IMR-90 (cell line): ENCODE results near the gene TNS1. TPM values are rescaled to one million over a fixed set of nuclear protein-coding genes. Genes with fewer than 3 reads are reported as not detected.

Source experiments
- ATAC-seq: fragments of 200-7000 bp; cut with Tn5 transposase; 2 replicates; pipeline ENCODE4 v1.9.1; 2020; ENCODE audit warnings: low read depth, mild to moderate bottlenecking, moderate library complexity
- BruUV-seq: library from RNA; stranded (reverse); fragments of 400-500 nt; replicated peaks from 2 replicates; lab custom pipeline; 2021; lab: Mats Ljungman, UMichigan
- CTCF ChIA-PET: fragments of 300-600 bp; formaldehyde crosslinking; extraction: SDS; loops from one replicate; lab custom pipeline; 2021; ENCODE audit warnings: antibody characterized with exemption; lab: Yijun Ruan, JAX
- POLR2A ChIA-PET: fragments of 300-600 bp; sonication (Branson Sonifier 250); formaldehyde crosslinking; loops from one replicate; lab custom pipeline; 2022; ENCODE audit warnings: antibody characterized with exemption; ENCODE audit not compliant: unreplicated experiment; lab: Charles Lee
- DNase-seq: peaks from one replicate; pipeline ENCODE4 v3.0.0; 2013
- H2AFZ ChIP-seq: replicated peaks from 2 replicates; pipeline ENCODE3; 2013; ENCODE audit warnings: low read length, mild to moderate bottlenecking; ENCODE audit not compliant: poor library complexity
- H2AK5ac ChIP-seq: 2 replicates; pipeline ENCODE4 v1.6.1; 2013; ENCODE audit warnings: low read depth, low read length, inconsistent platforms
- H2AK9ac ChIP-seq: replicated peaks from 2 replicates; pipeline ENCODE3; 2013; ENCODE audit warnings: mild to moderate bottlenecking, low read depth, low read length, moderate library complexity; ENCODE audit not compliant: poor library complexity
- H2BK120ac ChIP-seq: 2 replicates; pipeline ENCODE4 v1.6.1; 2013; ENCODE audit warnings: low read depth, low read length, inconsistent platforms
- H2BK15ac ChIP-seq: 3 replicates; pipeline ENCODE4 v1.6.1; 2013; ENCODE audit warnings: low read depth, low read length, inconsistent platforms
- H2BK20ac ChIP-seq: 2 replicates; pipeline ENCODE4 v1.6.1; 2013; ENCODE audit warnings: low read depth, mild to moderate bottlenecking, inconsistent platforms, low read length, moderate library complexity
- H2BK5ac ChIP-seq: 2 replicates; pipeline ENCODE4 v1.6.1; 2013; ENCODE audit warnings: mild to moderate bottlenecking, low read depth, low read length, inconsistent platforms; ENCODE audit not compliant: poor library complexity, severe bottlenecking
- H3K14ac ChIP-seq: replicated peaks from 2 replicates; pipeline ENCODE4 v1.6.1; 2013; ENCODE audit warnings: low read depth, low read length, inconsistent platforms
- H3K18ac ChIP-seq: 2 replicates; pipeline ENCODE4 v1.6.1; 2013; ENCODE audit warnings: low read depth, low read length, control low read depth
- H3K23ac ChIP-seq: 2 replicates; pipeline ENCODE4 v1.6.1; 2013; ENCODE audit warnings: low read depth, low read length, inconsistent platforms
- H3K27ac ChIP-seq: 2 replicates; pipeline ENCODE4 v1.5.1; 2013; ENCODE audit warnings: mild to moderate bottlenecking, control low read depth, low read length; ENCODE audit not compliant: insufficient read depth
- H3K27me3 ChIP-seq: 2 replicates; pipeline ENCODE4 v1.6.1; 2013; ENCODE audit warnings: low read length; ENCODE audit not compliant: control insufficient read depth, insufficient read depth
- H3K36me3 ChIP-seq: 2 replicates; pipeline ENCODE4 v1.6.1; 2013; ENCODE audit warnings: low read length, mixed read lengths; ENCODE audit not compliant: control insufficient read depth, insufficient read depth
- H3K4ac ChIP-seq: 2 replicates; pipeline ENCODE4 v1.6.1; 2013; ENCODE audit warnings: low read depth, low read length, inconsistent platforms
- H3K4me1 ChIP-seq: 2 replicates; pipeline ENCODE4 v1.6.1; 2013; ENCODE audit warnings: low read length, mixed read lengths; ENCODE audit not compliant: control insufficient read depth, insufficient read depth
- H3K4me2 ChIP-seq: 2 replicates; pipeline ENCODE4 v1.6.1; 2013; ENCODE audit warnings: low read depth, mild to moderate bottlenecking, control low read depth, low read length, moderate library complexity
- H3K4me3 ChIP-seq: 2 replicates; pipeline ENCODE4 v1.5.1; 2013; ENCODE audit warnings: low read depth, mild to moderate bottlenecking, control low read depth, low read length, moderate library complexity; ENCODE audit not compliant: insufficient read depth
- H3K56ac ChIP-seq: 2 replicates; pipeline ENCODE4 v1.6.1; 2013; ENCODE audit warnings: low read length, inconsistent platforms; ENCODE audit not compliant: insufficient read depth; ENCODE audit errors: extremely low read depth
- H3K79me1 ChIP-seq, 2 experiments: 2 replicates each; pipeline ENCODE4 v1.6.1; 2013; ENCODE audit warnings: low read length in 2 of 2, inconsistent platforms in 1 of 2, low read depth in 1 of 2
- H3K9ac ChIP-seq: 2 replicates; pipeline ENCODE4 v1.6.1; 2013; ENCODE audit warnings: low read depth, low read length, control low read depth
- H3K9me1 ChIP-seq: 2 replicates; pipeline ENCODE4 v1.6.1; 2013; ENCODE audit warnings: low read length, inconsistent platforms; ENCODE audit not compliant: insufficient read depth
- H3K9me3 ChIP-seq: 2 replicates; pipeline ENCODE4 v1.6.1; 2013; ENCODE audit warnings: low read length; ENCODE audit not compliant: control insufficient read depth, insufficient read depth
- H4K20me1 ChIP-seq: 2 replicates; pipeline ENCODE4 v1.6.1; 2013; ENCODE audit warnings: low read length, inconsistent platforms; ENCODE audit not compliant: insufficient read depth
- H4K5ac ChIP-seq: 2 replicates; pipeline ENCODE4 v1.6.1; 2013; ENCODE audit warnings: mild to moderate bottlenecking, low read depth, low read length, control low read depth
- H4K8ac ChIP-seq, 2 experiments: 2 replicates each; pipeline ENCODE4 v1.6.1; 2013; ENCODE audit warnings: low read depth in 2 of 2, low read length in 2 of 2, control low read depth in 1 of 2, inconsistent platforms in 1 of 2
- H4K91ac ChIP-seq: 2 replicates; pipeline ENCODE4 v1.6.1; 2013; ENCODE audit warnings: low read depth, low read length, inconsistent platforms; ENCODE audit not compliant: insufficient read depth
- BHLHE40 ChIP-seq: fragments of 150-350 bp; IDR thresholded peaks from 2 replicates; pipeline ENCODE4 v1.6.1; 2016; ENCODE audit warnings: mild to moderate bottlenecking, low read depth, low read length
- CEBPB ChIP-seq: IDR thresholded peaks from 2 replicates; pipeline ENCODE4 v1.6.1; 2012; ENCODE audit warnings: low read depth, low read length, improper control_type of control experiment
- CHD1 ChIP-seq: IDR thresholded peaks from 2 replicates; pipeline ENCODE4 v1.6.1; 2012; ENCODE audit warnings: low read depth, low read length, improper control_type of control experiment
- ELK1 ChIP-seq: fragments of 150-350 bp; IDR thresholded peaks from 2 replicates; pipeline ENCODE4 v1.6.1; 2016; ENCODE audit warnings: low read depth, mild to moderate bottlenecking, low read length, moderate library complexity, borderline replicate concordance
- FOS ChIP-seq: fragments of 150-350 bp; IDR thresholded peaks from 2 replicates; pipeline ENCODE4 v1.6.1; 2016; ENCODE audit warnings: low read depth, low read length
- MAFK ChIP-seq: IDR thresholded peaks from 2 replicates; pipeline ENCODE4 v1.6.1; 2012; ENCODE audit warnings: low read depth, low read length, improper control_type of control experiment
- MAZ ChIP-seq: IDR thresholded peaks from 2 replicates; pipeline ENCODE4 v1.6.1; 2012; ENCODE audit warnings: low read depth, mild to moderate bottlenecking, low read length, improper control_type of control experiment, moderate library complexity, borderline replicate concordance
- MXI1 ChIP-seq: IDR thresholded peaks from 2 replicates; pipeline ENCODE4 v1.6.1; 2012; ENCODE audit warnings: low read depth, mild to moderate bottlenecking, low read length, moderate library complexity, borderline replicate concordance
- POLR2A ChIP-seq: IDR thresholded peaks from 2 replicates; pipeline ENCODE4 v1.6.1; 2012; ENCODE audit warnings: mild to moderate bottlenecking, low read depth, low read length
- SMC3 ChIP-seq: fragments of 150-350 bp; IDR thresholded peaks from 2 replicates; pipeline ENCODE4 v1.6.1; 2016; ENCODE audit warnings: low read depth, mild to moderate bottlenecking, antibody characterized with exemption, low read length, moderate library complexity
- USF2 ChIP-seq: fragments of 150-350 bp; IDR thresholded peaks from 2 replicates; pipeline ENCODE4 v1.6.1; 2017; ENCODE audit warnings: mild to moderate bottlenecking, antibody characterized with exemption, low read length, low read depth
- WGBS, 2 experiments: methylation state at CpG; one replicate each; pipeline versions ENCODE4 v1.1.5 to v1.1.7; 2013; ENCODE audit warnings: missing lambda C conversion rate in 2 of 2; ENCODE audit not compliant: insufficient read length in 1 of 2; ENCODE audit errors: extremely low coverage in 2 of 2; 5-methylcytosine and 5-hydroxymethylcytosine counted together
- dilution Hi-C: fragments of 300-500 bp; cut with HindIII; formaldehyde crosslinking; loops from one replicate; pipeline ENCODE4 v1.14.3; 2018; ENCODE audit warnings: low sequenced_read_pairs; ENCODE audit not compliant: unreplicated experiment
- in situ Hi-C: fragments of 300-500 bp; cut with MboI; formaldehyde crosslinking; loops from 3 replicates; pipeline ENCODE4 v1.14.3; 2019; ENCODE audit warnings: low sequenced_read_pairs, inconsistent platforms, mixed read lengths
- intact Hi-C: fragments of 100-400 bp; cut with micrococcal nuclease; formaldehyde crosslinking; loops from 2 replicates; pipeline ENCODE4 v1.10.0; 2022
- polyA plus RNA-seq, 3 experiments: library from polyadenylated mRNA; depleted of rRNA; stranded (reverse); fragments of >200 nt; gene quantifications; 2 replicates each; pipeline ENCODE4 v1.2.3, GENCODE V29; 2012; ENCODE audit warnings: low replicate concordance in 1 of 3
- total RNA-seq: library from RNA; depleted of rRNA; stranded (reverse); fragments of >200 nt; gene quantifications from 2 replicates; pipeline ENCODE4 v1.2.3, GENCODE V29; 2012
- TF ChIP-seq, protein P1 (sequence below): conservative IDR thresholded peaks from 2 replicates; pipeline ENCODE4 v1.5.1; 2012; ENCODE audit warnings: mild to moderate bottlenecking, low read depth, low read length, improper control_type of control experiment

TNS1 gene
- total and polyA plus RNA-seq, 2 of the 4 experiments (the other 2 are of a cell fraction): 41.1 to 45.2 TPM

DNA sequence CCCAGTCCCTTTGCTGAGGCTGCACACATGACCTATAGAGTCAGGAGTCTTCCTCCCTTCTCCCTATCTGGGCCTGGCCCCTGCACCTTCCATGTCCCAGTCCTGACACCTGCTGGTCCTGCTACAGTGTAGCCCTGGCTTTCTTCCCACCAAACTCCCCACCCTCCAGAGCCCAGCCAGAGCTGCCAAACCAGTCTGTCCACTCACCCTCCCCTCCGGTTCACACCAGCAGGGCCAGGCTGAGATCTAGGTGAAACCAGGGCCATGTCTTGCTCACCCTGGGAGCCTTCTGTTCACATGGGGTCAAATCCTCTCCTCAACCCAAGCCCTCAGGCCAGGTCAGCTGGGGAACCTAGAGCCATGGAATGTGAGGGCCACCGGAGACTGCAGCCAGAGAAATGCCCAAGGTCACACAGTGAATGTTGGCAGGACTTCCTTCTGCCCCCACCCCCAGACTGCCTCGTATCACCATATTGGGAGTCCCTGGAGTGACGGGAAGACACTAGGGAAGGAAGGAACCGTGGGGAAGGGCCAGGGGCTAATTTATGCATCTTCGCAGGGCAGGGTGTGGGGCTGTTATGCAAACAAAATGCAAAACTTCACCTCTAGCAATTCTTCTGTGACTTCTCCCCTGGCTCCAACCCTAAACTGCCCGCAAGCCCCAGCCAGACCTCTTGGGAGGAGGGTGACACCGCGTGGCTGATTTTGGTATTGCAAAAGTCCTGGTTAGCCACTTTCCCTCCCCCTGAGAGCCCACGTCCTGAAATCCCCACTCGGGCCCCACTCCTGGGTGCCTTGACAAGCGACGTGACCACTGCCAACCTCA, 14.6 kb downstream of the TNS1 start (continued):
- TF ChIP-seq MAFK (no peak), SMC3 (peak; percentile 98), CHD1 (no peak)

GRCh38 chr2:217987391-217987790, 15.4 kb downstream of the TNS1 start:
- Histone ChIP-seq H2BK5ac (no peak overlapping the region), H2AK9ac (peak overlapping the region; percentile 45), H3K4me1 (peaks cover 11% of the 10 kb centered on the region), H4K5ac (no peak overlapping the region), H2AFZ (no peak overlapping the region), H4K8ac (no peak overlapping the region), H2BK120ac (no peak overlapping the region), H3K4ac (no peak overlapping the region; the same call in 1 of the 2 replicates), H2BK20ac (no peak overlapping the region), H2BK15ac (no peak overlapping the region), H3K23ac (no peak overlapping the region), H3K9me3 (no peaks in the 10 kb centered on the region), H3K36me3 (peaks cover 38% of the 10 kb centered on the region), H3K4me2 (no peak overlapping the region), H4K20me1 (peaks cover 40% of the 10 kb centered on the region), H3K18ac (no peak overlapping the region), H3K9me1 (peaks cover 8% of the 10 kb centered on the region; the same call in 1 of the 2 replicates), H2AK5ac (peak overlapping the region; percentile 55; the same call in 1 of the 2 replicates), H3K27ac (no peak overlapping the region), H3K4me3 (no peak overlapping the region), H3K56ac (no peak overlapping the region), H3K27me3 (no peaks in the 10 kb centered on the region), H3K14ac (no peak overlapping the region), H4K91ac (no peak overlapping the region), H3K79me1 (peaks cover 25 to 70% of the 10 kb centered on the region in 2 experiments), H3K9ac (no peak overlapping the region)
- BruUV-seq: no TSS peak
- in situ Hi-C loops (loop anchor here (5.0 kb wide), 1 partner anchor 85 kb away; no protein-coding TSS in a partner anchor), intact Hi-C loops (no loop called here), dilution Hi-C loops (no loop called here)
- DNase-seq (no peak), ATAC-seq (no peak)
- no CpG with 5 or more reads among the region's 4 CpGs for whole genome bisulfite sequencing, 2 experiments
- ChIA-PET POLR2A (interaction anchor here (0.5 kb wide), 1 partner anchor 21 kb away, joined by 3 read pairs; no protein-coding TSS in a partner anchor), CTCF (interaction anchor here (0.7 to 1.0 kb wide), 2 partner anchors 189 to 197 kb away, joined by 3 to 4 read pairs; no protein-coding TSS in a partner anchor)
- TF ChIP-seq MAZ (no peak), ELK1 (no peak), SMC3 (no peak), MXI1 (no peak), FOS (no peak), BHLHE40 (no peak), POLR2A (no peak), CHD1 (no peak), USF2 (no peak), CEBPB (no peak)
- TF ChIP-seq, protein P1, sequence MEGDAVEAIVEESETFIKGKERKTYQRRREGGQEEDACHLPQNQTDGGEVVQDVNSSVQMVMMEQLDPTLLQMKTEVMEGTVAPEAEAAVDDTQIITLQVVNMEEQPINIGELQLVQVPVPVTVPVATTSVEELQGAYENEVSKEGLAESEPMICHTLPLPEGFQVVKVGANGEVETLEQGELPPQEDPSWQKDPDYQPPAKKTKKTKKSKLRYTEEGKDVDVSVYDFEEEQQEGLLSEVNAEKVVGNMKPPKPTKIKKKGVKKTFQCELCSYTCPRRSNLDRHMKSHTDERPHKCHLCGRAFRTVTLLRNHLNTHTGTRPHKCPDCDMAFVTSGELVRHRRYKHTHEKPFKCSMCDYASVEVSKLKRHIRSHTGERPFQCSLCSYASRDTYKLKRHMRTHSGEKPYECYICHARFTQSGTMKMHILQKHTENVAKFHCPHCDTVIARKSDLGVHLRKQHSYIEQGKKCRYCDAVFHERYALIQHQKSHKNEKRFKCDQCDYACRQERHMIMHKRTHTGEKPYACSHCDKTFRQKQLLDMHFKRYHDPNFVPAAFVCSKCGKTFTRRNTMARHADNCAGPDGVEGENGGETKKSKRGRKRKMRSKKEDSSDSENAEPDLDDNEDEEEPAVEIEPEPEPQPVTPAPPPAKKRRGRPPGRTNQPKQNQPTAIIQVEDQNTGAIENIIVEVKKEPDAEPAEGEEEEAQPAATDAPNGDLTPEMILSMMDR: no peak
